D721Med (cell line): ENCODE measurements around the gene KCNS1.

Experiments
- DNase-seq: peaks from one replicate; pipeline ENCODE4 v3.0.0; 2011; ENCODE audit warnings: low spot score; ENCODE audit not compliant: insufficient read length
- FAIRE-seq: peaks from 2 replicates; lab custom pipeline; 2011; peaks lifted over from hg19 to GRCh38; lab: Jason Lieb, UNC
- TF ChIP-seq, protein P1 (sequence below): IDR thresholded peaks from 2 replicates; pipeline ENCODE4 v1.5.1; 2012; ENCODE audit warnings: mild to moderate bottlenecking, control low read depth; ENCODE audit not compliant: insufficient read depth; ENCODE audit errors: missing control alignments

KCNS1 gene

DNA sequence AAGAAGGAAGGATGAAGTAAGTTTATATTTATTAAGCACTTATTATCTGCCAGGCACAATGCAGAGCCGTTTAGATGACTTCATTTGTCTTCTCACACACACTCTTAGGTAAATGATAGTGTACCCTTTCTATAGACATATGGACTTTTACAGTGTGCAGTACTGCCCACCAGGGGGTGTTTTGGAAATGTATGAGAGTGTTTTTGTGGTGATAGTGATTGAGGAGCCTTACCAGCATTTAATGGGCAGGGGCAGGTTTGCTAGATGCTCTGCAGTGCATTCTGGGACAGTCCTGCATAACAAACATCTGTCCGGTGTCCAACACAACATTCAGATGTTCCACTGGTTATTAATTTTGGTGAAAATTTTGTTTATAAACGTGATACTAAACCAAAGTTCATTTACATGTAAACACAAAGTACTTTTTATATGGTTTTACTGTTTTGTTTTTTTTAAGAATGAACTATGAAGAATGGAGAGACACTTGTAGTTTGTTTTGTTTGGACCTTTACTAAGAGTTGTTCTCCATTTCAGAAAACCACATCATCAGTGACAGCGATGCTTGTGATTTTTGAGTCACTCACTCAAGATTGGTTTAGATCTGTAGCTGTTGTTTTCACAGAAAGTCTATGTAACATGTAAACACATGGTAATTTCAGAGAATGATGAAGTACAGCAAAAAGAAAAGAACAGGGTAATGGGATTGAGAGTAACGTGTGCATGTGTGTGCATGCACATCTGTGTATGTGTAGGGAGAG, 19.9 kb downstream of the KCNS1 start:
- FAIRE-seq, result no peak
- TF ChIP-seq, protein P1, sequence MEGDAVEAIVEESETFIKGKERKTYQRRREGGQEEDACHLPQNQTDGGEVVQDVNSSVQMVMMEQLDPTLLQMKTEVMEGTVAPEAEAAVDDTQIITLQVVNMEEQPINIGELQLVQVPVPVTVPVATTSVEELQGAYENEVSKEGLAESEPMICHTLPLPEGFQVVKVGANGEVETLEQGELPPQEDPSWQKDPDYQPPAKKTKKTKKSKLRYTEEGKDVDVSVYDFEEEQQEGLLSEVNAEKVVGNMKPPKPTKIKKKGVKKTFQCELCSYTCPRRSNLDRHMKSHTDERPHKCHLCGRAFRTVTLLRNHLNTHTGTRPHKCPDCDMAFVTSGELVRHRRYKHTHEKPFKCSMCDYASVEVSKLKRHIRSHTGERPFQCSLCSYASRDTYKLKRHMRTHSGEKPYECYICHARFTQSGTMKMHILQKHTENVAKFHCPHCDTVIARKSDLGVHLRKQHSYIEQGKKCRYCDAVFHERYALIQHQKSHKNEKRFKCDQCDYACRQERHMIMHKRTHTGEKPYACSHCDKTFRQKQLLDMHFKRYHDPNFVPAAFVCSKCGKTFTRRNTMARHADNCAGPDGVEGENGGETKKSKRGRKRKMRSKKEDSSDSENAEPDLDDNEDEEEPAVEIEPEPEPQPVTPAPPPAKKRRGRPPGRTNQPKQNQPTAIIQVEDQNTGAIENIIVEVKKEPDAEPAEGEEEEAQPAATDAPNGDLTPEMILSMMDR, result peak; percentile 19
- no peak for DNase-seq

DNA sequence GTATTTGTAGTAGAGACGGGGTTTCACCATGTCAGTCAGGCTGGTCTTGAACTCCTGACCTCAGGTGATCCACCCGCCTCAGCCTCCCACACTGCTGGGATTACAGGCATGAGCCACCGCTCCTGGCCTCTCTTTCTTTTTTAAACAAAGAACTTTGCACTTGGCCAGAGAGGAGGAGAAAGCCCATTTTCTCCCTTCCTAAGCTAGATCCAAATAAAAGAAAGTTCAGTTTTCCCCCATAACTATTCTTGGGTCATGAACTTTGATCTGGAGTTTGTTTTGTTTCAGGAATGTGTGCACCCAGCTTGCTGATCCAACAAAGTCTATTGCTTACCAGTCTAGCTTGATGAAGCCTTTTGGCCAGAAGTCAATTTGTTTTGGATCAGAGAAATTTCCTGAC, 23.4 kb downstream of the KCNS1 start:
- no peak for DNase-seq
- FAIRE-seq, result no peak
- TF ChIP-seq, protein P1, result no peak

DNA sequence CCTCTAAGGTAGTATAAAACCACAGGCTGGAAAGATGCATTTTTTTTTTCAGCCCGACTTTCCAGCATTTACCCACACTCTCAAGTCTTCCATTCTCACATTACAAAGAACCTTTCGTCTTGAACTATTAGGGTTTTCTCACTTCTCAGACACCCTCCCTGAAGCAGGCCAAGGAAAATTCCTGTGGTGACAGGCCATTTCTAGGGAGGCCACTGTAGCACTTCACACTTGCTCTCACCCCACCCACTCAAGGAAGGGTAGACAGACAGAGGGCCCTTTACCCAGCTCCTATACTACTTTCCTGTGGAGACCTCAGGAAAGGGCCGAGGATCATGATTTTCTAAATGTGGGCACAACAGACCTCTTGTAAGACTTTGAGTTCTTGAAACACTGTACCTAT, 27.7 kb downstream of the KCNS1 start:
- DNase-seq (no peak), FAIRE-seq (no peak)
- TF ChIP-seq, protein P1, result no peak

DNA sequence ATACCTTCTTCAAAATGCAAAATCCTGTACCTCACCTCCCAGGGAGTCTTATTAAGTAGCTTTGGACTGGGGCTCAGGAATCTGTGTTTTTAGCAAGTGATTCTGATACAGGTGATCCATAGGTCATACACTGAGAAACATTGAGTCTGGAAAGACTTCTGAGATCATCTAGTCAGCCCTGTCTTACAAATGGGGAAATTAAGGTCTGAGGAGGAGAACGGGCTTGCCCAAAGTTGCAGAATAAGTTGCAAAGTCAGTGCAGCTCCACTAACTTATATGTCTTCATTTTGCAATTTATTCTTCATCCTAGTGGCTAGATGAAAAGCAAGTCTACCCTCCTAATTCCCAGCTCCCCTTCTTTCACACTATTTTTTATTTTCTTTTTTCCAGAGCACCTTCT, 28.9 kb downstream of the KCNS1 start:
- FAIRE-seq (no peak), DNase-seq (no peak)
- TF ChIP-seq, protein P1, result no peak

DNA sequence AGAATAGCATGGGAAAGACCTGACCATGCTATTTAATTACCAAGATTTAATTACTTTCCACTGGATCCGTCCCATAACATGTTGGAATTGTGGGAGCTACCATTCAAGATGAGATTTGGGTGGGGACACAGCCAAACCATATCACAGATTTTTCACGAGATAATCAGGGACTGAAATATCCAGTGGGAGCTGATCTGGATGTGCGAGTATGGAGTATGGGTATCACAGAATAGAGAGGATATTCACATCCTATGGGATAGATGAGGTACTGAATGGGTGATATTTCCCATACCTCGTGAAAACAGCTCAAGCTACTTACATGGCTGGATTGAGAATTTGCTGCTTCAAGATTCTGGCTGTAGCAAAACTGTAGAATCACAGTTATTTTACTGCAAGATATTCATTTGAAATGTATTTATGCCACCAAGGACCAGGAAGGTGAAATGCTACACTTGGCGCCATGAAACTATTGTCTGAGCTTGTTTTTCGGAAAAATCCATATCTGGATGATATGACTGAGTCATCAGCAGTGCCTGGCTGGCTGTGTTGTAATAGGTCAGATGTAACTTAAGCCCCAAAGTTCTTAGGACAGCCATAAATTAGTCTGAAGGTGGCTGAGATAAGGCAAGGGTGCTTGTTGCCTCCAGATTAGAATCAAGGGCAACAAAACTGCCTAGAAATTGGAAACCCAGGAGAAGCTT, 29.8 kb downstream of the KCNS1 start:
- TF ChIP-seq, protein P1, result no peak
- FAIRE-seq (no peak), DNase-seq (no peak)

DNA sequence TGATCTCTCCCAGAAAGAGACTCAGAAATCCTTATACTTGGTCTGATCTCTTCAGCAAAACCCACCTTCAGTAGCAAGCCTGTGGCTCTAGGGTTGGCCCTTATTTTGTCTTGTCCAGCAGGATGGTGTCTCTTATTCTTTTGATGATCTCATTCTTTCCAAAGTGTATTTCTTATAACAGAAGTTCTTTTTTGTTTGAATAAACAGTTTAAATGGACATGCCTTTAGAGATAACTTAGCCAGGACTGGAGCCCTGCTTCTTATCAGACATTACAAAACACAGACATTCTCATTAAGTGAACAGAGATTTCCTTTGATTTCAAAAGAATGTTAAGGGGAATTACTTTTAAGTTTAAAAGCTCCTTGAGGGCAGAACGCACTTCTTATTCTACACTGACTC, 31.7 kb downstream of the KCNS1 start:
- DNase-seq, result no peak
- TF ChIP-seq, protein P1, result no peak

DNA sequence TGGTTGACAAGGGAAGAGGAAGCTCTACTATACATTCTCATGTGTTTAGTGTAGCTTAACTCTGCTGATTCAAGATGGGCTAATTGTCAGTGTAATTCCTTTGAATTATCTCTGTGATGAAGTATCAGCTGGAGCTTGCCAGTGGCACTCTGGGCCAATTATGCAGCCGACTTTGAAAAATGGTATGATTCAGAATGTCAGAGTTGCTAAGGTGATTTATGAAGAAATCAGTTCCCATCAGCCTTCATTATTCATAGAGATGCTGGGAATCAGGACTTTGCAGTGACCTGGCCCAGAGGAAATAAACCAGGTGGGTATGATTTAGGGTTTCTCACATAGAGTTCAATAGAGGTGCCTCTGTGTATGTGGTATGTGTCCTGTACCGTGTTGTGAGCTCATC, 33.4 kb downstream of the KCNS1 start:
- no peak for FAIRE-seq
- DNase-seq, result no peak
- TF ChIP-seq, protein P1, result no peak

More for the DNA sequence above, 31.7 kb downstream of the KCNS1 start:
- no peak for FAIRE-seq
